ENCODE results near the gene LAMB3. TPM values are rescaled to one million over a fixed set of nuclear protein-coding genes. Genes with fewer than 3 reads are reported as not detected.

The LAMB3 gene
- total and polyA plus RNA-seq, 4 donors, result 14.6 to 121 (median 68.6) TPM

DNA sequence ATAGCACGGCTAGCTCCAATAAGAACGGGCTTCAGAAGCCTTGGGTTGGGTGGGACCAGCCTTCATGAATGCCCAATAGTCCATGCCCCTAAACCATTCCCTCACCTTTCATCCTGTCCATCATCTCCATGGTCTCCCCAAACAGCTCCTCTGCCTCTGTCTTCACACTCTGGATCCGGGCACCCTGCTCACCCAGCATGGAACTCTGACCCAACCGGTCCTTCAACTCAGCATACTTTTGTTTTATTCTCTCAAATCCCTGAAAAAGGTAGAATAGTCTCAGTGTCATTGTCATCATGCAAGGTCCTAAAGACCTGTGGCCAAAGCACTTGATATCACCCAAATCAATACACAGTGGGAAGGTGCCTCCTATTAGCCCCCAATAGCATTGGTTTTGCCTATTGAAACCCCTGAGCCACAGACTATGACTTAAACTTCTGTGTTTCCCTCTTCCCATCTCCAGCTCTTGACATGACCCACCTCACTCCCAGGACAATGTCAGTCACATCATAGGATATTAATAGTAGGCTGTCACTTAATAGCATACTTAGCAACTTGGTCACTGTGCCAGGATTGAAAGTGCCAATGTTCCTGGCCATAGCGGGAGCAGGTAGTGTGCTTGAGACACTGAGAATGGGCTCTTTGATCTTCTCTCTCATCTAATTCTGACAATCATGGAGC is 35.7 kb downstream of the LAMB3 start:
- peak overlapping the region in 1 of 2 donors; percentile 75 for H3K27ac ChIP-seq (ENCODE audit: low read depth in 1 of 2, low read length in 1 of 2)
- WGBS, 2 donors, result 94 to 95% methylated on average over 5 of the region's 5 CpGs
- TF ChIP-seq, protein P1, sequence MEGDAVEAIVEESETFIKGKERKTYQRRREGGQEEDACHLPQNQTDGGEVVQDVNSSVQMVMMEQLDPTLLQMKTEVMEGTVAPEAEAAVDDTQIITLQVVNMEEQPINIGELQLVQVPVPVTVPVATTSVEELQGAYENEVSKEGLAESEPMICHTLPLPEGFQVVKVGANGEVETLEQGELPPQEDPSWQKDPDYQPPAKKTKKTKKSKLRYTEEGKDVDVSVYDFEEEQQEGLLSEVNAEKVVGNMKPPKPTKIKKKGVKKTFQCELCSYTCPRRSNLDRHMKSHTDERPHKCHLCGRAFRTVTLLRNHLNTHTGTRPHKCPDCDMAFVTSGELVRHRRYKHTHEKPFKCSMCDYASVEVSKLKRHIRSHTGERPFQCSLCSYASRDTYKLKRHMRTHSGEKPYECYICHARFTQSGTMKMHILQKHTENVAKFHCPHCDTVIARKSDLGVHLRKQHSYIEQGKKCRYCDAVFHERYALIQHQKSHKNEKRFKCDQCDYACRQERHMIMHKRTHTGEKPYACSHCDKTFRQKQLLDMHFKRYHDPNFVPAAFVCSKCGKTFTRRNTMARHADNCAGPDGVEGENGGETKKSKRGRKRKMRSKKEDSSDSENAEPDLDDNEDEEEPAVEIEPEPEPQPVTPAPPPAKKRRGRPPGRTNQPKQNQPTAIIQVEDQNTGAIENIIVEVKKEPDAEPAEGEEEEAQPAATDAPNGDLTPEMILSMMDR (IDR thresholded peaks at IDR 0.05; ENCODE audit: control extremely low read depth, extremely low read depth), result no peak
- no peaks in the 10 kb centered on the region for H3K9me3 ChIP-seq (ENCODE audit: control insufficient read depth in 4 of 4, insufficient read depth in 3 of 4, low read length in 3 of 4)
- DNase-seq (no peak), ATAC-seq (ENCODE audit: insufficient read depth, low FRiP score) (no peak)
- no peak overlapping the region for H3K4me3 ChIP-seq
- peaks cover 0 to 5% (median 2%) of the 10 kb centered on the region in 4 donors for H3K36me3 ChIP-seq (ENCODE audit: control insufficient read depth in 4 of 4, insufficient read depth in 4 of 4, low read length in 4 of 4)
- no peaks in the 10 kb centered on the region for H3K27me3 ChIP-seq (ENCODE audit: control insufficient read depth in 3 of 3, insufficient read depth in 3 of 3, low read length in 2 of 3)
- peaks cover 0 to 8% (median 4%) of the 10 kb centered on the region in 5 donors for H3K4me1 ChIP-seq (ENCODE audit: control insufficient read depth in 5 of 5, insufficient read depth in 5 of 5, low read length in 5 of 5)
- H3K9ac ChIP-seq (ENCODE audit: insufficient read depth in 1 of 2, low read length in 2 of 2), result no peak overlapping the region

DNA sequence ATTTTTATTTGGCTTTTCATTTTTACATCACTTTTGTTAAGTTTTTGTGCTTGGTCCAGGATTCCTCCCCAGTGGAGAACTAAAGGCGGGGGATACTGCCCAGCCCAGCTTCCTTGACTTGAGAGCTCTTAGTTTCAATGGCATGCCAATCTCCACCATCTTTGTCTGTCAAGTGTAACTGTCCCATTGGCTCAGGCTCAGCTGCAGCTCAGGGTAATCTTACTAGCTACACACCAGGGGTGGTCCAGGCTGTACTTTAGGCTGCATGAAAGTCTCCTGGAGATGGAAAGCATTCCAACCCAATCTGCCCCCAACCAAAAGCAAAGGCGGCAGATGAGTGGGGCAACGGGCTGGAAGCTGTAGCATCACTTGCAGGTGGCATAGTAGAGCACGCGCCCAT is 37.3 kb downstream of the LAMB3 start:
- no peaks in the 10 kb centered on the region for H3K27me3 ChIP-seq (ENCODE audit: control insufficient read depth in 3 of 3, insufficient read depth in 3 of 3, low read length in 2 of 3)
- TF ChIP-seq, protein P1 (IDR thresholded peaks at IDR 0.05; ENCODE audit: control extremely low read depth, extremely low read depth), result no peak
- no peak overlapping the region for H3K9ac ChIP-seq (ENCODE audit: insufficient read depth in 1 of 2, low read length in 2 of 2)
- 95 to 96% methylated on average over 5 of the region's 5 CpGs for WGBS, 2 donors
- no peak overlapping the region for H3K27ac ChIP-seq (ENCODE audit: low read depth in 1 of 2, low read length in 1 of 2)
- no peaks in the 10 kb centered on the region for H3K9me3 ChIP-seq (ENCODE audit: control insufficient read depth in 4 of 4, insufficient read depth in 3 of 4, low read length in 3 of 4)
- DNase-seq, result no peak
- peaks cover 0 to 7% (median 4%) of the 10 kb centered on the region in 4 donors for H3K36me3 ChIP-seq (ENCODE audit: control insufficient read depth in 4 of 4, insufficient read depth in 4 of 4, low read length in 4 of 4)
- H3K4me3 ChIP-seq, result no peak overlapping the region
- ATAC-seq (ENCODE audit: insufficient read depth, low FRiP score), result no peak
- H3K4me1 ChIP-seq (ENCODE audit: control insufficient read depth in 5 of 5, insufficient read depth in 5 of 5, low read length in 5 of 5), result no peaks in the 10 kb centered on the region

DNA sequence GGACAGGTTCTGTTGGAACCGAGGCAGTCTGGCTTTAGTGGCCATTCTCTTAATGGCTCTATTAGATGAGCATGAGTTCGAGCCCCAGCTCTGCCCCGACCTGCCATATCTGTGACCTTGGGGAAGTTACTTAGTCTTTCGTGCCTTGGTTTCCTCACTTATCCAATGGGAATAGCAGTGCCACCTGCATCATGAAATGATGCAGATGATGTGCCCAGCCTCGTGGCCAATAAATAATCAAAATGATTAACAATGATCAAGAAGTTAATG is 38.1 kb downstream of the LAMB3 start:
- H3K27ac ChIP-seq (ENCODE audit: low read depth in 1 of 2, low read length in 1 of 2), result no peak overlapping the region
- H3K9ac ChIP-seq (ENCODE audit: insufficient read depth in 1 of 2, low read length in 2 of 2), result no peak overlapping the region
- H3K36me3 ChIP-seq (ENCODE audit: control insufficient read depth in 4 of 4, insufficient read depth in 4 of 4, low read length in 4 of 4), result peaks cover 0 to 11% (median 6%) of the 10 kb centered on the region in 4 donors
- H3K27me3 ChIP-seq (ENCODE audit: control insufficient read depth in 3 of 3, insufficient read depth in 3 of 3, low read length in 2 of 3), result no peaks in the 10 kb centered on the region
- H3K9me3 ChIP-seq (ENCODE audit: control insufficient read depth in 4 of 4, insufficient read depth in 3 of 4, low read length in 3 of 4), result no peaks in the 10 kb centered on the region
- 90% methylated on average over 5 of the region's 5 CpGs for WGBS, 2 donors
- H3K4me1 ChIP-seq (ENCODE audit: control insufficient read depth in 5 of 5, insufficient read depth in 5 of 5, low read length in 5 of 5), result no peaks in the 10 kb centered on the region
- H3K4me3 ChIP-seq, result no peak overlapping the region
- no peak for DNase-seq
- TF ChIP-seq, protein P1 (IDR thresholded peaks at IDR 0.05; ENCODE audit: control extremely low read depth, extremely low read depth), result no peak
- ATAC-seq (ENCODE audit: insufficient read depth, low FRiP score), result no peak
